Fibroblast of mammary gland (primary cell): ENCODE data around the gene ZDHHC14.
A peak's percentile ranks its signal among the peaks of the same experiment; 100 is the strongest.
"Not testable (repeated sequence)": the region's sequence is repeated elsewhere in the genome, so short reads cannot be mapped to it uniquely, and the experiment has no call there.

Source experiments
- DNase-seq: peaks from one replicate; pipeline ENCODE4 v3.0.0-alpha.2; 2010; ENCODE audit warnings: low read depth
- H3K4me3 ChIP-seq: 2 replicates; pipeline ENCODE4 v1.5.1; 2011; ENCODE audit warnings: low read depth, mild to moderate bottlenecking, low read length, moderate library complexity; ENCODE audit not compliant: control insufficient read depth
- CTCF ChIP-seq: conservative IDR thresholded peaks from 2 replicates; pipeline ENCODE4 v1.5.1; 2011; ENCODE audit warnings: low read depth, low read length, inconsistent platforms; ENCODE audit not compliant: control insufficient read depth, insufficient read depth

Gene ZDHHC14

GRCh38 chr6:157403686-157404051 lies 22.7 kb downstream of the ZDHHC14 start:
- TF ChIP-seq CTCF, result no peak
- no peak for DNase-seq
- H3K4me3 ChIP-seq, result no peak overlapping the region

- DNase-seq, result peak; percentile 6
- no peak overlapping the region for H3K4me3 ChIP-seq
- no peak for TF ChIP-seq CTCF
These were observed 25.0 kb downstream of the ZDHHC14 start for GRCh38 chr6:157405986-157406385.

- DNase-seq, result no peak
- no peak overlapping the region for H3K4me3 ChIP-seq
- no peak for TF ChIP-seq CTCF
These were observed 25.7 kb downstream of the ZDHHC14 start for GRCh38 chr6:157406661-157407060.

GRCh38 chr6:157407646-157408045 lies 26.7 kb downstream of the ZDHHC14 start:
- DNase-seq, result no peak
- no peak for TF ChIP-seq CTCF

GRCh38 chr6:157408427-157408826 lies 27.4 kb downstream of the ZDHHC14 start:
- not testable (repeated sequence) for DNase-seq

More at GRCh38 chr6:157407646-157408045, 26.7 kb downstream of the ZDHHC14 start:
- no peak overlapping the region for H3K4me3 ChIP-seq

GRCh38 chr6:157410045-157410444 lies 29.1 kb downstream of the ZDHHC14 start:
- no peak overlapping the region for H3K4me3 ChIP-seq
- DNase-seq, result no peak
- TF ChIP-seq CTCF, result no peak

More at GRCh38 chr6:157408427-157408826, 27.4 kb downstream of the ZDHHC14 start:
- not testable (repeated sequence) for H3K4me3 ChIP-seq

GRCh38 chr6:157411368-157411767 lies 30.4 kb downstream of the ZDHHC14 start:
- no peak for TF ChIP-seq CTCF
- no peak for DNase-seq
- no peak overlapping the region for H3K4me3 ChIP-seq
